Activated CD4-positive, CD25-positive, alpha-beta regulatory T cell (primary cell): ENCODE measurements around the gene PODNL1.

ENCODE experiments used
- DNase-seq, 4 experiments: peaks; one replicate each; lab custom pipeline; 2025; lab: John Stamatoyannopoulos, UW

The PODNL1 gene

GRCh38 chr19:13888281-13888680 is 49.9 kb downstream of the PODNL1 start:
- no peak for DNase-seq

- DNase-seq: no peak
These were observed 50.7 kb downstream of the PODNL1 start for GRCh38 chr19:13887517-13887916.

DNA sequence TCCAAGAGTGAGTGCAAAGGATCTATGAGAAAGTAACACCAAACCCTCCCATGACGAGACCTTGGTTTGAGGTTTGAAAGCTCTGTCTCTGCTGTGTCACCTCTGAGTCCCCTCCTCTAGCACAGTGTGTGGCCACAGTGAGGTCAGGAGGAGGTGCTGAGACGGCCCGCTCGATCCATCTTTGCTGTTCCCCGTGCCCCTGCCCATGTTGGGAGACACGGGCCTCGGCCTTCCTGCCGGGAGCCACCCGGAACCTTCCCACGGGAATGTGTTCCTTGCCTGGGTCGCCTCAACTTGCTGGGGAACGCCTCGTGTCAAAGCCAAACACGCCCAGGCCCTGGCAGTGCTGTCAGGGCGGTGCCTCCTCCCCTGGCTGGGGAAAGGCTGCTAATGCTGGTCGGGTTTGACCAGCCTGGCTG is 51.2 kb downstream of the PODNL1 start:
- no peak for DNase-seq

- DNase-seq: no peak
These were observed 52.3 kb downstream of the PODNL1 start for GRCh38 chr19:13885826-13886365.

DNA sequence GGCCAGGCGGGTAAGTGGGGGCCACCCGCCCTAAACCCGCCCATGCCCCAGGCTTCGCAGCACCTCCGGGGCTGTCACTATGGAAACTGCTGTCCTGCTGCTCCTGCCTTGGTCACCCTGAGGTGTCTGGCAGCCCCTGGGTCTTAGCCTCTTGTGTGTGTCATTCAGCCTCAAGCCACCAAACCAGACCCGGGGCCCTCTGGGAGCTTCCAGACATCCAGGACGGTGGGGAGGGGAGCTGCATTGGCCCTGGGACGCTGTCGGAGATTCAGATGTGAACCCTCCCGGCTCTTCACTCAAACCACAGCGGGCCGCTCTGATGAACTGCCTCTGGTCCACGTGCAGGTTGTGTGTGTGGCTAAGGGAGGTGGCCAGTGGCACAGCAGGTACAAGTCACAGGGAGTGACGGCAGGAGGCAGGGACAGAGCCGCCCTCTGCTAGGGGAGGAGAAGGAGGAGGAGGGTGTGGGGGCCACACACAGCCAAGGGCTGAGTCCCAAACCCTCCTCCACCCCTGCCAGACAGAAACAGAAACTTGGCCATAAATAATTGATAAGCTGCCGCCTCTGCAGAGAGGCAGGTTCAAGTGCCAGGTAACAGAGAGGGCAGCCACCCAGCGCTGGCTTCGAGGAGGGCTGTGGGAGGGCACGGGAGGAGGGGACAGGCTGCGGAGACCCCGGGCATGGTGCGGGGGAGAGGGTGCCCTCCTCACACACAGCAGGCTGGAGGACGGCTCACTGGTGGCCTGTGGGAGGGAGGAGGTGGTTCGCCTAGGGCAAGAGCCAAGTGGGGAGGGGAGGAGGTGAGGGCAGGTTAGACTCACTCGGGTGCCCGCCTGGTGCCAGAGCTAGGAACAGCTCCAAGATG is 53.3 kb downstream of the PODNL1 start:
- no peak for DNase-seq

GRCh38 chr19:13883516-13884064 is 54.6 kb downstream of the PODNL1 start:
- no peak for DNase-seq

- DNase-seq: no peak
These were observed 55.4 kb downstream of the PODNL1 start for GRCh38 chr19:13882836-13883235.

GRCh38 chr19:13882419-13882795 is 55.8 kb downstream of the PODNL1 start:
- DNase-seq: no peak

DNA sequence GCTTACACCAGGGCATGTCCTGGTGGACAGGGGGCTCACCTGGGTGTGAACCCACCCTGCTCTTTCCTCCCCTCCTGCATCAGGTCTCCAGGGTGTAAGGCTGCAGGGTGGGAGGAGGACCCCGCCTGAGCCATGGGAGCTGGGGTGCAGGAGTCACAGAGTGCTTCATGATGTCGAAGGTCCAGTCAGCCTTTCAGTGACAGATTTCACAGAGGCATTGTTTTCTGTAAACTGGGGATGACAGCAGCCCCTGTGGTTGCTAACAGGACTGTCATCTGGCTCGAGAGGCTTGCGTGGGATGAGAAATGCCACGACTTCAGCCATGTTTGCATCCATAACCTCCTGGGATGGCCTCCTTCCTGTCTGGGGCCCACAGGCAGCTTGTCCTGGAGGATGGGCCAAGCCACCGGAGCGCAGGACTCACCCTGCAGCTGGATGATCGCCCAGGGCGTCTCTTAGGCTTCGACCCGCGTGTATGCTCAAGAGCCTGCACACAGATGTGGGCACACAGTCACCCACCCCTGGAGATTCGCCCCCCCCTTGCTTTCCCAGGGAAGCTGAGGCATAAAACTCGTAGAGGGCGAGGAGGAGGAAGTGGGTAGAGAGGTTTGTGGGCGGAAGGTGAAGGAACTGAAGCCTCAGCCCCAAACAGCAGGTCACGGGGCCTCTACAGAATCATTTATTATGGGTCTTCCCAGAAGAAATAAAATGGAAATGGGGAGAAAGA is 56.4 kb downstream of the PODNL1 start:
- no peak for DNase-seq

- no peak for DNase-seq
These were observed 56.9 kb downstream of the PODNL1 start for GRCh38 chr19:13881251-13881691.
